ENCODE data around the gene IQGAP2.

DNA sequence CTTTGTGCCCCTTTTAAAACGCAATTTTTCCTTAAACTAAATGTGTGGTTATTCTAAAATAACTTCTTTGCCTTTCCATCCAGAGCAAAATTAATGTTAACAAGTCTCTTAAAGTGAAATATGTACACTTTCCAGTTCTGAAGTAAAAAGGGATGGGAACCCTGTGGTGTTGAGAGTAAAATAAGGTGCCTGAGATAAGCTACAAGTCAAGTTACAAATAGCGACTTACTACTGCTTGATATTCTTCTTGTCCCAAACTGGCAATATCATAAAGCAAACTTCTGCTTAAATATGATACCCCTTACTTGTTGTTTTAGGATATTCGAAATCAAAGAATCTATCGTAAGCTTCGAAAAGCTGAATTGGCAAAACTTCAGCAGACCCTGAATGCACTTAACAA, 294.6 kb downstream of the IQGAP2 start:
- TF ChIP-seq, protein P1, sequence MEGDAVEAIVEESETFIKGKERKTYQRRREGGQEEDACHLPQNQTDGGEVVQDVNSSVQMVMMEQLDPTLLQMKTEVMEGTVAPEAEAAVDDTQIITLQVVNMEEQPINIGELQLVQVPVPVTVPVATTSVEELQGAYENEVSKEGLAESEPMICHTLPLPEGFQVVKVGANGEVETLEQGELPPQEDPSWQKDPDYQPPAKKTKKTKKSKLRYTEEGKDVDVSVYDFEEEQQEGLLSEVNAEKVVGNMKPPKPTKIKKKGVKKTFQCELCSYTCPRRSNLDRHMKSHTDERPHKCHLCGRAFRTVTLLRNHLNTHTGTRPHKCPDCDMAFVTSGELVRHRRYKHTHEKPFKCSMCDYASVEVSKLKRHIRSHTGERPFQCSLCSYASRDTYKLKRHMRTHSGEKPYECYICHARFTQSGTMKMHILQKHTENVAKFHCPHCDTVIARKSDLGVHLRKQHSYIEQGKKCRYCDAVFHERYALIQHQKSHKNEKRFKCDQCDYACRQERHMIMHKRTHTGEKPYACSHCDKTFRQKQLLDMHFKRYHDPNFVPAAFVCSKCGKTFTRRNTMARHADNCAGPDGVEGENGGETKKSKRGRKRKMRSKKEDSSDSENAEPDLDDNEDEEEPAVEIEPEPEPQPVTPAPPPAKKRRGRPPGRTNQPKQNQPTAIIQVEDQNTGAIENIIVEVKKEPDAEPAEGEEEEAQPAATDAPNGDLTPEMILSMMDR (tag by site-specific recombination; IDR thresholded peaks at IDR 0.05) = no peak
- TF ChIP-seq MZF1 (tag by site-specific recombination; IDR thresholded peaks at IDR 0.05; ENCODE audit: borderline replicate concordance) (no peak), ZNF707 (tag by site-specific recombination; IDR thresholded peaks at IDR 0.05) (no peak), ZNF140 (tag by site-specific recombination; IDR thresholded peaks at IDR 0.05) (no peak), ZNF10 (tag by site-specific recombination; IDR thresholded peaks at IDR 0.05) (no peak), YY1 (tag by site-specific recombination; IDR thresholded peaks at IDR 0.05) (no peak), EGR2 (tag by site-specific recombination; IDR thresholded peaks at IDR 0.05; ENCODE audit: low read depth) (no peak), ZNF132 (tag by site-specific recombination; IDR thresholded peaks at IDR 0.05; ENCODE audit: borderline replicate concordance) (no peak), ZNF350 (tag by site-specific recombination; IDR thresholded peaks at IDR 0.05) (no peak), ZNF558 (tag by site-specific recombination; IDR thresholded peaks at IDR 0.05) (no peak)
- TF ChIP-seq, protein P2, sequence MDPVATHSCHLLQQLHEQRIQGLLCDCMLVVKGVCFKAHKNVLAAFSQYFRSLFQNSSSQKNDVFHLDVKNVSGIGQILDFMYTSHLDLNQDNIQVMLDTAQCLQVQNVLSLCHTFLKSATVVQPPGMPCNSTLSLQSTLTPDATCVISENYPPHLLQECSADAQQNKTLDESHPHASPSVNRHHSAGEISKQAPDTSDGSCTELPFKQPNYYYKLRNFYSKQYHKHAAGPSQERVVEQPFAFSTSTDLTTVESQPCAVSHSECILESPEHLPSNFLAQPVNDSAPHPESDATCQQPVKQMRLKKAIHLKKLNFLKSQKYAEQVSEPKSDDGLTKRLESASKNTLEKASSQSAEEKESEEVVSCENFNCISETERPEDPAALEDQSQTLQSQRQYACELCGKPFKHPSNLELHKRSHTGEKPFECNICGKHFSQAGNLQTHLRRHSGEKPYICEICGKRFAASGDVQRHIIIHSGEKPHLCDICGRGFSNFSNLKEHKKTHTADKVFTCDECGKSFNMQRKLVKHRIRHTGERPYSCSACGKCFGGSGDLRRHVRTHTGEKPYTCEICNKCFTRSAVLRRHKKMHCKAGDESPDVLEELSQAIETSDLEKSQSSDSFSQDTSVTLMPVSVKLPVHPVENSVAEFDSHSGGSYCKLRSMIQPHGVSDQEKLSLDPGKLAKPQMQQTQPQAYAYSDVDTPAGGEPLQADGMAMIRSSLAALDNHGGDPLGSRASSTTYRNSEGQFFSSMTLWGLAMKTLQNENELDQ (tag by site-specific recombination; IDR thresholded peaks at IDR 0.05; ENCODE audit: low read depth) = no peak
- TF ChIP-seq, protein P3, sequence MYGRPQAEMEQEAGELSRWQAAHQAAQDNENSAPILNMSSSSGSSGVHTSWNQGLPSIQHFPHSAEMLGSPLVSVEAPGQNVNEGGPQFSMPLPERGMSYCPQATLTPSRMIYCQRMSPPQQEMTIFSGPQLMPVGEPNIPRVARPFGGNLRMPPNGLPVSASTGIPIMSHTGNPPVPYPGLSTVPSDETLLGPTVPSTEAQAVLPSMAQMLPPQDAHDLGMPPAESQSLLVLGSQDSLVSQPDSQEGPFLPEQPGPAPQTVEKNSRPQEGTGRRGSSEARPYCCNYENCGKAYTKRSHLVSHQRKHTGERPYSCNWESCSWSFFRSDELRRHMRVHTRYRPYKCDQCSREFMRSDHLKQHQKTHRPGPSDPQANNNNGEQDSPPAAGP (tag by site-specific recombination; IDR thresholded peaks at IDR 0.05) = no peak

Data from HEK293 (cell line).